Tibial artery (tissue), 4 donors: Measurements from ENCODE around the gene PLEKHA5.

Experiments used
- DNase-seq, 2 donors: peaks; one replicate each; pipeline ENCODE4 v3.0.0-alpha.2; 2019
- H3K27ac ChIP-seq, 2 donors: fragments of 200-600 bp; sonication (generic) in 1 of 2; 1 replicate in 1 of 2; 2 replicates in 1 of 2; pipeline ENCODE4 v1.5.1; 2018 to 2019; ENCODE audit warnings: mild to moderate bottlenecking in 1 of 2
- H3K27me3 ChIP-seq, 2 donors: fragments of 200-600 bp; sonication (generic) in 1 of 2; one replicate each; pipeline versions ENCODE4 v1.5.1 to v1.6.0; 2016 to 2019
- H3K36me3 ChIP-seq, 3 donors: fragments of 200-600 bp; sonication (generic) in 2 of 3; one replicate each; pipeline ENCODE4 v1.5.1; 2016 to 2019; ENCODE audit warnings: mild to moderate bottlenecking in 2 of 3
- H3K4me1 ChIP-seq, 4 donors: fragments of 200-600 bp; sonication (generic) in 2 of 4; 1 replicate in 3 of 4; 2 replicates in 1 of 4; pipeline ENCODE4 v1.5.1; 2016 to 2019
- H3K4me3 ChIP-seq, 2 donors: fragments of 200-600 bp; sonication (generic) in 1 of 2; 1 replicate in 1 of 2; 2 replicates in 1 of 2; pipeline ENCODE4 v1.5.1; 2018 to 2019; ENCODE audit warnings: mild to moderate bottlenecking in 2 of 2
- H3K9me3 ChIP-seq, 3 donors: fragments of 200-600 bp; sonication (generic) in 1 of 3; one replicate each; pipeline ENCODE4 v1.5.1; 2016 to 2019
- CTCF ChIP-seq, 2 experiments: fragments of 200-600 bp in 1 of 2; fragments of 450-650 bp in 1 of 2; IDR thresholded peaks; one replicate each; pipeline ENCODE4 v1.5.1; 2017 to 2019; ENCODE audit warnings: antibody characterized with exemption in 2 of 2, mild to moderate bottlenecking in 1 of 2, moderate library complexity in 1 of 2
- intact Hi-C: fragments of 100-400 bp; cut with DNase I; formaldehyde crosslinking; loops from one replicate; pipeline ENCODE4 v1.15.0; 2023; ENCODE audit warnings: low total_unique reads

Gene PLEKHA5

DNA sequence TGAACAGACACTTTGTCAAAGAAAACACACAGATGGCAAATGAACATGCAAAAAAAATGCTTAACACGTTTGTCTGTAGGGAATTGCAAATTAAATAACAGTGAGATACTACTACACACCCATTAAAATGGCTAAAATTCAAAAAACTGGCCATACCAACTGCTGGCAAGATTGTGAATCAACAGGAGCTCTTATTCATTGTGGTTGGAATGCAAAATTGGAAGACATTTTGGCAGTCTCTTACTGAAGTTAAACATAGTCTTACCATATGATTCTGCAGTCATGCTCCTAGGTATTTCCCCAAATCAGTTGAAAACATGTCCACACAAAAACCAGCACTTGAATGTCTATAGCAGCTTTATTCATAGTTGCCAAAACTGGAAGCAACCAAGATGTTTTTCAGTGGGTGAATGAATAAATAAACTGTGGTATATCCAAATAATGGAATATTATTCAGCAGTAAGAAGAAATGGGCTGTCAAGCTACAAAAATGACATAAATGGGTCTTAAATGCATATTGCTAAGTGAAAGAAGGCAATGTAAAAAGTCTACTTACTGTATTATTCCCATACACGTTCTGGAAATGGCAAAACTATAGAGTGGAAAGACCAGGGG is 91.4 kb downstream of the PLEKHA5 start:
- Histone ChIP-seq H3K36me3 (no peaks in the 10 kb centered on the region), H3K27ac (no peak overlapping the region), H3K9me3 (no peaks in the 10 kb centered on the region), H3K4me3 (no peak overlapping the region), H3K27me3 (no peaks in the 10 kb centered on the region), H3K4me1 (peaks cover 0 to 19% (median 7%) of the 10 kb centered on the region in 4 donors)
- intact Hi-C loops: no loop called here
- TF ChIP-seq CTCF (IDR thresholded peaks at IDR 0.05): no peak
- DNase-seq: no peak

- Histone ChIP-seq H3K9me3 (no peaks in the 10 kb centered on the region), H3K4me1 (peaks cover 0 to 26% (median 7%) of the 10 kb centered on the region in 4 donors), H3K4me3 (no peak overlapping the region), H3K27me3 (no peaks in the 10 kb centered on the region), H3K36me3 (no peaks in the 10 kb centered on the region), H3K27ac (no peak overlapping the region)
- intact Hi-C loops: no loop called here
- no peak for DNase-seq
- no peak for TF ChIP-seq CTCF (IDR thresholded peaks at IDR 0.05)
These were observed 93.0 kb downstream of the PLEKHA5 start for GRCh38 chr12:19222558-19222957.

- Histone ChIP-seq H3K36me3 (no peaks in the 10 kb centered on the region), H3K4me1 (peaks cover 0 to 30% (median 8%) of the 10 kb centered on the region in 4 donors), H3K27ac (no peak overlapping the region), H3K9me3 (no peaks in the 10 kb centered on the region), H3K27me3 (no peaks in the 10 kb centered on the region), H3K4me3 (no peak overlapping the region)
- intact Hi-C loops: no loop called here
- DNase-seq: no peak
- no peak for TF ChIP-seq CTCF (IDR thresholded peaks at IDR 0.05)
These were observed 93.5 kb downstream of the PLEKHA5 start for GRCh38 chr12:19223018-19223417.

DNA sequence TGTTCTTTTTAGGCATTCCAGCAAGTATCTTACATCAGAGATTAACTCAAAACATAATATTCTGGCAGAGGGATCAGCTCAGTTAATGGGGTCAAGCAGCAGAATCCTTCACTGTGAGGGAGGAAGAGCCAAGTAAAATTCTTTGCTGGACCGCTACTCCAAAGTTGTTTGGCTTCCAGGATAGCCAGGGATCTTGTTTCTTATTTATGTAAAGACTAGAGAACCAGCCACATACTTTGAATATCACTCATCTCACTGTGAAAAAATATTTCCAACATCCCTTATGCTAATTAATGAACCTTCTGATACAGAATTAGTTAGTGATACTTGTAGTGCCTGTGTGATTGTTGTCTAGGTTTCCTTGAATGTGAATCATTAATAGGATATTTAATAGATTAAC is 94.2 kb downstream of the PLEKHA5 start:
- peak overlapping the region in 1 of 2 donors; percentile 37 for H3K27ac ChIP-seq
- no peak for TF ChIP-seq CTCF (IDR thresholded peaks at IDR 0.05)
- DNase-seq: no peak
- intact Hi-C loops: no loop called here
- no peaks in the 10 kb centered on the region for H3K36me3 ChIP-seq
- H3K4me3 ChIP-seq: no peak overlapping the region
- H3K9me3 ChIP-seq: no peaks in the 10 kb centered on the region
- H3K27me3 ChIP-seq: no peaks in the 10 kb centered on the region
- H3K4me1 ChIP-seq: peaks cover 0 to 33% (median 9%) of the 10 kb centered on the region in 4 donors

- peaks cover 0 to 33% (median 9%) of the 10 kb centered on the region in 4 donors for H3K4me1 ChIP-seq
- intact Hi-C loops: no loop called here
These were observed 95.2 kb downstream of the PLEKHA5 start for GRCh38 chr12:19224746-19225145.

More at GRCh38 chr12:19224746-19225145, 95.2 kb downstream of the PLEKHA5 start:
- H3K36me3 ChIP-seq: no peaks in the 10 kb centered on the region
- H3K4me3 ChIP-seq: no peak overlapping the region
- no peak for DNase-seq
- no peak overlapping the region for H3K27ac ChIP-seq
- no peak for TF ChIP-seq CTCF (IDR thresholded peaks at IDR 0.05)
- no peaks in the 10 kb centered on the region for H3K9me3 ChIP-seq
- no peaks in the 10 kb centered on the region for H3K27me3 ChIP-seq
